ENCODE data around the gene REXO4. TPM values are rescaled to one million over a fixed set of nuclear protein-coding genes. Genes with fewer than 3 reads are reported as not detected.
A peak's percentile ranks its signal among the peaks of the same experiment; 100 is the strongest.

The REXO4 gene
- total and polyA plus RNA-seq, 2 of the 4 experiments (the other 2 are of a cell fraction), result 16.1 to 21.8 TPM

GRCh38 chr9:133443248-133443647 lies 25.4 kb upstream of the REXO4 start:
- intact Hi-C loops (cut with micrococcal nuclease) (no loop called here), in situ Hi-C loops (cut with MboI; ENCODE audit: low sequenced_read_pairs) (no loop called here), dilution Hi-C loops (cut with HindIII; ENCODE audit: low sequenced_read_pairs, unreplicated experiment) (no loop called here)
- no peak overlapping the region for H3K4ac ChIP-seq (ENCODE audit: low read depth, low read length)
- no peak overlapping the region for H3K27ac ChIP-seq (ENCODE audit: insufficient read depth, low read length)
- no peaks in the 10 kb centered on the region for H3K9me3 ChIP-seq (ENCODE audit: control insufficient read depth, insufficient read depth, low read length)
- H3K4me3 ChIP-seq (ENCODE audit: insufficient read depth, low read depth, low read length), result no peak overlapping the region
- no peak overlapping the region for H2AK5ac ChIP-seq (ENCODE audit: low read depth, low read length)
- peak overlapping the region; percentile 55 for H2AK9ac ChIP-seq (replicated peaks; ENCODE audit: low read depth, low read length, poor library complexity)
- BruUV-seq (replicated peaks), result no TSS peak
- H3K4me2 ChIP-seq (ENCODE audit: low read depth, low read length), result no peak overlapping the region
- H3K9me1 ChIP-seq (ENCODE audit: insufficient read depth, low read length), result no peaks in the 10 kb centered on the region
- no peaks in the 10 kb centered on the region for H4K20me1 ChIP-seq (ENCODE audit: insufficient read depth, low read length)
- no peak overlapping the region for H2BK15ac ChIP-seq (ENCODE audit: low read depth, low read length)
- ATAC-seq (ENCODE audit: low read depth), result no peak
- H3K36me3 ChIP-seq (ENCODE audit: control insufficient read depth, insufficient read depth, low read length), result no peaks in the 10 kb centered on the region
- H2AFZ ChIP-seq (replicated peaks; ENCODE audit: low read length, poor library complexity), result no peak overlapping the region
- H4K5ac ChIP-seq (ENCODE audit: low read depth, low read length), result no peak overlapping the region
- H3K79me1 ChIP-seq (ENCODE audit: low read depth in 1 of 2, low read length in 2 of 2), result no peaks in the 10 kb centered on the region
- H3K18ac ChIP-seq (ENCODE audit: low read depth, low read length), result no peak overlapping the region
- H2BK20ac ChIP-seq (ENCODE audit: low read depth, low read length), result no peak overlapping the region
- H3K27me3 ChIP-seq (ENCODE audit: control insufficient read depth, insufficient read depth, low read length), result peaks cover 15% of the 10 kb centered on the region
- no peak overlapping the region for H2BK5ac ChIP-seq (ENCODE audit: low read depth, low read length, poor library complexity, severe bottlenecking)
- no peak overlapping the region for H3K14ac ChIP-seq (replicated peaks; ENCODE audit: low read depth, low read length)
- H4K91ac ChIP-seq (ENCODE audit: insufficient read depth, low read depth, low read length), result no peak overlapping the region
- no peak overlapping the region for H3K56ac ChIP-seq (ENCODE audit: extremely low read depth, insufficient read depth, low read length)
- H3K23ac ChIP-seq (ENCODE audit: low read depth, low read length), result no peak overlapping the region
- ChIA-PET POLR2A (ENCODE audit: unreplicated experiment) (no interaction called here), CTCF (no interaction called here)
- no peak overlapping the region for H2BK120ac ChIP-seq (ENCODE audit: low read depth, low read length)
- H4K8ac ChIP-seq (ENCODE audit: low read depth in 2 of 2, low read length in 2 of 2), result no peak overlapping the region
- 89% methylated on average over 7 of the region's 15 CpGs; no CpG with 5 or more reads in 1 of the 2 experiments for WGBS, 2 experiments (ENCODE audit: extremely low coverage in 2 of 2, insufficient read length in 1 of 2)
- no peaks in the 10 kb centered on the region for H3K4me1 ChIP-seq (ENCODE audit: control insufficient read depth, insufficient read depth, low read length)
- TF ChIP-seq CHD1 (IDR thresholded peaks at IDR 0.05; ENCODE audit: low read depth, low read length) (no peak), MXI1 (IDR thresholded peaks at IDR 0.05; ENCODE audit: borderline replicate concordance, low read depth, low read length) (no peak), RAD21 (IDR thresholded peaks at IDR 0.05; ENCODE audit: low read length) (no peak), FOS (IDR thresholded peaks at IDR 0.05; ENCODE audit: low read depth, low read length) (no peak), RCOR1 (IDR thresholded peaks at IDR 0.05; ENCODE audit: insufficient replicate concordance, low read length) (no peak), SMC3 (IDR thresholded peaks at IDR 0.05; ENCODE audit: low read depth, low read length) (no peak), BHLHE40 (IDR thresholded peaks at IDR 0.05; ENCODE audit: low read depth, low read length) (no peak), POLR2A (IDR thresholded peaks at IDR 0.05; ENCODE audit: low read depth, low read length) (no peak), CTCF (conservative IDR thresholded peaks at IDR 0.05; ENCODE audit: low read depth, low read length) (no peak), RFX5 (IDR thresholded peaks at IDR 0.05; ENCODE audit: low read depth, low read length) (no peak), MAZ (IDR thresholded peaks at IDR 0.05; ENCODE audit: borderline replicate concordance, low read depth, low read length) (no peak), CEBPB (IDR thresholded peaks at IDR 0.05; ENCODE audit: low read depth, low read length) (no peak), MAFK (IDR thresholded peaks at IDR 0.05; ENCODE audit: low read depth, low read length) (no peak), ELK1 (IDR thresholded peaks at IDR 0.05; ENCODE audit: borderline replicate concordance, low read depth, low read length) (no peak), USF2 (IDR thresholded peaks at IDR 0.05; ENCODE audit: low read depth, low read length) (no peak), NFE2L2 (IDR thresholded peaks at IDR 0.05; ENCODE audit: low read depth, low read length) (no peak)
- DNase-seq, result no peak
- H3K9ac ChIP-seq (ENCODE audit: low read depth, low read length), result no peak overlapping the region
